ENCODE data around the gene LRMDA. TPM values are rescaled to one million over a fixed set of nuclear protein-coding genes. Genes with fewer than 3 reads are reported as not detected.
A peak's percentile ranks its signal among the peaks of the same experiment; 100 is the strongest.

Gene LRMDA
- total and polyA plus RNA-seq, 7 donors: 2.8 to 22.2 (median 9.0) TPM

DNA sequence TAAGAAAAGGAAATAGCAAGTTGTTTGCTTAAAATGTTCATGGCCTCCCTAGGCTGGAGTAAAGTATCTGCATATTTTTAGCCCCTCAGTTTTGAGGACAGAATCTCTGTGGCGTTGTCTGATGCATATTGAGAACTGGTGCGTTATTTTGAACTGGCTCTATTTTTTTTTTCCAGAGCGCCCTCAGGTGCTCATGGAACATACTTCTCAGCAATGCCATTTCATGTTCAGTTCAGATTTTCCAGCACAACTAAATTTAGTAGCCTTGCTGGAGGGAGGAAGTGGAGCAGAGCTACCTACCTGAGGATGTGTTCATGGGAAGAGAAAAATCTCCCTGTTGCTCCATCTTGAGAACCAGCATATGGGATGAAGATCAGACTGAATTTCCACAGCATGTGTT, 870.5 kb downstream of the LRMDA start:
- TF ChIP-seq, protein P1, sequence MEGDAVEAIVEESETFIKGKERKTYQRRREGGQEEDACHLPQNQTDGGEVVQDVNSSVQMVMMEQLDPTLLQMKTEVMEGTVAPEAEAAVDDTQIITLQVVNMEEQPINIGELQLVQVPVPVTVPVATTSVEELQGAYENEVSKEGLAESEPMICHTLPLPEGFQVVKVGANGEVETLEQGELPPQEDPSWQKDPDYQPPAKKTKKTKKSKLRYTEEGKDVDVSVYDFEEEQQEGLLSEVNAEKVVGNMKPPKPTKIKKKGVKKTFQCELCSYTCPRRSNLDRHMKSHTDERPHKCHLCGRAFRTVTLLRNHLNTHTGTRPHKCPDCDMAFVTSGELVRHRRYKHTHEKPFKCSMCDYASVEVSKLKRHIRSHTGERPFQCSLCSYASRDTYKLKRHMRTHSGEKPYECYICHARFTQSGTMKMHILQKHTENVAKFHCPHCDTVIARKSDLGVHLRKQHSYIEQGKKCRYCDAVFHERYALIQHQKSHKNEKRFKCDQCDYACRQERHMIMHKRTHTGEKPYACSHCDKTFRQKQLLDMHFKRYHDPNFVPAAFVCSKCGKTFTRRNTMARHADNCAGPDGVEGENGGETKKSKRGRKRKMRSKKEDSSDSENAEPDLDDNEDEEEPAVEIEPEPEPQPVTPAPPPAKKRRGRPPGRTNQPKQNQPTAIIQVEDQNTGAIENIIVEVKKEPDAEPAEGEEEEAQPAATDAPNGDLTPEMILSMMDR (IDR thresholded peaks at IDR 0.05): no peak
- TF ChIP-seq POLR2AphosphoS5 (IDR thresholded peaks at IDR 0.05): no peak
- TF ChIP-seq POLR2A (IDR thresholded peaks at IDR 0.05): no peak
- no peak for TF ChIP-seq EP300 (IDR thresholded peaks at IDR 0.05)
- no peak overlapping the region for H3K27ac ChIP-seq
- 56 to 61% methylated on average over 3 of the region's 3 CpGs for WGBS, 2 donors
- H3K4me3 ChIP-seq: no peak overlapping the region
- no peaks in the 10 kb centered on the region for H3K27me3 ChIP-seq
- intact Hi-C loops (cut with DNase I): loop anchor here (5.0 kb wide), 1 partner anchor 900 kb away; the partner anchor contains the start of gene ZNF503
- no peaks in the 10 kb centered on the region for H3K36me3 ChIP-seq
- H3K9me3 ChIP-seq: no peaks in the 10 kb centered on the region
- no peak for DNase-seq
- H3K4me1 ChIP-seq: peaks cover 0 to 24% (median 17%) of the 10 kb centered on the region in 4 donors

DNA sequence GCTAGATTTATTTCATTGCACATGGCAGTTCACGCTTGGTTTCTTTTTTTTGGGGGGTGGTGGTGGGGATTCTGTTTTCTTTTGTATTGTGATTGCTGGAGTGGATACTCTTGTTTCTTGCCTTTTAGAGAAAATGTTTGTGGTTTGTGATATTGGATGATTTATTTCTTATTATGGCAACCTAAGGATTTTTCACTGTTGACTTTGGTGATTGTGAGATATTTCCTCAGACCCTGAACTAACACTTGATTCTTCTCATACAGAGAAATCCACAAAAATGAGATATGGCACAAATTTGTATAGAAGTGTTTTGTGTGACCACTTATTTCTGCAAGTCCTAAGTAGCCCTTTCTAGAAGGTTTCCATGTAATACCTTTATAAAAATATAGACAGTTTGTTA, 871.1 kb downstream of the LRMDA start:
- DNase-seq: no peak
- Histone ChIP-seq H3K4me3 (no peak overlapping the region), H3K9me3 (no peaks in the 10 kb centered on the region), H3K36me3 (no peaks in the 10 kb centered on the region), H3K27me3 (no peaks in the 10 kb centered on the region), H3K4me1 (peaks cover 0 to 24% (median 16%) of the 10 kb centered on the region in 4 donors), H3K27ac (peak overlapping the region in 1 of 4 donors; percentile 44)
- TF ChIP-seq POLR2A (IDR thresholded peaks at IDR 0.05) (no peak), POLR2AphosphoS5 (IDR thresholded peaks at IDR 0.05) (no peak), EP300 (IDR thresholded peaks at IDR 0.05) (no peak)
- TF ChIP-seq, protein P1 (IDR thresholded peaks at IDR 0.05): no peak
- 90 to 94% methylated on average over 1 of the region's 1 CpG for WGBS, 2 donors
- intact Hi-C loops (cut with DNase I): loop anchor here (5.0 kb wide), 1 partner anchor 900 kb away; the partner anchor contains the start of gene ZNF503

DNA sequence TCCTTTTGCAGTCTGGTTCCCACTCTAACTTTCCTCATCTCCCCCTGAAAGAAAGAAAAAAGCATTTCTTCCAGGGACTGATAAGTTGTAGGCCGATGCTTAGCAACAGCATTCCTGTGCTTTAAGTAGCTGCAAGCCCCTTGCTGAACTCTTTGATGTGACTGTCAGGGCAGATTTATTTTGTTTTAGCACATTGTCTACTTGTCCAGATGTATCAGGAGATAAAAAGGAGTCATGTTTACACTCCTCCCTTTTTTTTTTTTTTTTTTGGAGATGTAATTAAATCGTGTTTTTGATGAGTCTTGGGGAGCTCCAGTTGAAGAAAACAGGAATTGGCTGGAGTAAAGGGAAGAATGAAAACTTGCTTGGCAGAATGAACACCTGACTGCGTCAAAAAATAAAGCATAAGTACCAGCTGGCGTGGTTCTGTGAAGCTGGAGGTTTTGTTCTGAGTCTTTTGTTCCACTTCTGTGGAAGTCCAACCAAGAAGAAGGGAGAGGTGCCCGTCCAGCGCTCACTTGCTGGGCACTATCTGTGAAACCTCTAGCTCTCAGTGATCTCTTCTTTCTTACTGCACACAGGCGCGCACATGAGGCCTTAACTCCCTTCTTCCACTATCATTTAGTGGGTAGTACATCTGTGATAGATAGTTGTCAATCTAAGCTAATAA, 871.7 kb downstream of the LRMDA start:
- H3K27ac ChIP-seq: peak overlapping the region in 2 of 4 donors; percentile 39 to 44

DNA sequence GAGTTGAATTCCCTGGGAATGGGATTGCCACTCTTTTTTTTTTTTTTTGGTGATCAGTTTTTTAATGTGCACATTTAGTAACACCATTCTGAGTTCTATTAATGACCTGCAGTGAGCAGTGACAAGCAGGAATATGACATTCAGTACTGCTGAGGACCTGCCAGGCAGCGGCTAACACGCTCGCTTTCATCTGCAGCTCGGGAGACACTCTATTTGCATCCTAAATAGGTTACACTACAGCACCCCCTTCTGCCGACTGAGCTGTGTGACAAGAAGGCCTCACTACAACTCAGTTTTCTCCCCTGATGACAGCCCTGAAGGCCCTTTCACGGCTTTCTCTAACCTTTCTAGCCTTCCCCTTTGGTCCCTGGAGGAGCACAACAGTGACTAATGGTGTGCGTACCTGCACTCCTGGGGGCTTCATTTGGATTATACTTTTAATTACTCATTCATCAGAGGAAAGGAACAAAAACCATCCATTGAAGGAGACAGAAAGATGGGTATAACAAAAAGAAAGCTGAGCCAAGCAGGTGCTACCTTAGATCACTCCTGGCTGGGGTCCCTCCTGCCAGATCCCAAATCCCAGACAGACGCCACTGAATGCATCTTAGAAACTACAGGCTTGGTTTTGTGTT, 872.4 kb downstream of the LRMDA start:
- Histone ChIP-seq H3K4me1 (peaks cover 0 to 28% (median 17%) of the 10 kb centered on the region in 4 donors), H3K4me3 (no peak overlapping the region), H3K9me3 (no peaks in the 10 kb centered on the region), H3K27ac (peak overlapping the region in 2 of 4 donors; percentile 39 to 44), H3K36me3 (no peaks in the 10 kb centered on the region), H3K27me3 (no peaks in the 10 kb centered on the region)
- peak; percentile 80 for DNase-seq
- TF ChIP-seq POLR2A (IDR thresholded peaks at IDR 0.05) (no peak), EP300 (IDR thresholded peaks at IDR 0.05) (no peak), POLR2AphosphoS5 (IDR thresholded peaks at IDR 0.05) (peak in 1 of 4 donors; percentile 5)
- TF ChIP-seq, protein P1 (IDR thresholded peaks at IDR 0.05): peak in 3 of 4 experiments; percentile 27 to 41 (median 28)
- intact Hi-C loops (cut with DNase I): loop anchor here (5.0 kb wide), 1 partner anchor 901 kb away; the partner anchor contains the start of gene ZNF503
- 24 to 37% methylated on average over 8 of the region's 8 CpGs for WGBS, 2 donors

More for the DNA sequence above, 871.7 kb downstream of the LRMDA start:
- Histone ChIP-seq H3K4me3 (no peak overlapping the region), H3K4me1 (peaks cover 0 to 24% (median 16%) of the 10 kb centered on the region in 4 donors), H3K36me3 (no peaks in the 10 kb centered on the region), H3K9me3 (no peaks in the 10 kb centered on the region), H3K27me3 (no peaks in the 10 kb centered on the region)
- TF ChIP-seq POLR2A (IDR thresholded peaks at IDR 0.05) (no peak), POLR2AphosphoS5 (IDR thresholded peaks at IDR 0.05) (peak in 1 of 4 donors; percentile 51)
- intact Hi-C loops (cut with DNase I): loop anchor here (5.0 kb wide), 1 partner anchor 901 kb away; the partner anchor contains the start of gene ZNF503
- 75 to 76% methylated on average over 8 of the region's 8 CpGs for WGBS, 2 donors
- no peak for DNase-seq

Data from sigmoid colon (tissue), 7 donors.